GM15510 (cell line): ENCODE measurements around the gene TMEM143.

Experiments
- POLR2A ChIP-seq: IDR thresholded peaks from 3 replicates; pipeline ENCODE4 v1.6.1; 2011; ENCODE audit warnings: borderline replicate concordance; ENCODE audit not compliant: insufficient read length; ENCODE audit errors: extremely low read depth

TMEM143 gene

DNA sequence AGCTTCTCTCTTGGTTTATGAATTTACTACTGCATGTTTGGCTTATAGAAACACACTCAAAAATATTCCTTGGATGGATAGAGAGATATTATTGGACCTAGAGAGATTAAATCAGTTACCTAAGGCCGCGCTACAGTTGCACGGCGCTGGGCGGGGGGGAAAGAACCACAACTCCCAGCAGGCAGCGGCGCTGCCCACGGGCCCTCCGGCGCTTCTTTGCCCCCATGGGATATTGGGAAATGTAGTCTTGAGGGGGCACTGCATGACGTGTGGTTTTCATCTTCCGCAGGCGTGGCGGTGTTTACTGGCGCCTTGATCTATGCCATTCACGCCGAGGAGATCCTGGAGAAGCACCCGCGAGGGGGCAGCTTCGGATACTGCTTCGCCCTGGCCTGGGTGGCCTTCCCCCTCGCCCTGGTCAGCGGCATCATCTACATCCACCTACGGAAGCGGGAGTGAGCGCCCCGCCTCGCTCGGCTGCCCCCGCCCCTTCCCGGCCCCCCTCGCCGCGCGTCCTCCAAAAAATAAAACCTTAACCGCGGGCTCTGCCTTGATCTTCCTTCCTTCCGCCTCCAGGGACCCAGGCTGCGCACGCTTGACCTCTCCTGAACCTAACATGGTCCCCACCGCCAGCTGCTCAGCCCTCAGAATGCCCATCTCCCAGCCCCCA, 33.6 kb downstream of the TMEM143 start:
- TF ChIP-seq POLR2A: peak; percentile 63

- TF ChIP-seq POLR2A: no peak
Measured at GRCh38 chr19:48329167-48329891, 34.4 kb downstream of the TMEM143 start.

DNA sequence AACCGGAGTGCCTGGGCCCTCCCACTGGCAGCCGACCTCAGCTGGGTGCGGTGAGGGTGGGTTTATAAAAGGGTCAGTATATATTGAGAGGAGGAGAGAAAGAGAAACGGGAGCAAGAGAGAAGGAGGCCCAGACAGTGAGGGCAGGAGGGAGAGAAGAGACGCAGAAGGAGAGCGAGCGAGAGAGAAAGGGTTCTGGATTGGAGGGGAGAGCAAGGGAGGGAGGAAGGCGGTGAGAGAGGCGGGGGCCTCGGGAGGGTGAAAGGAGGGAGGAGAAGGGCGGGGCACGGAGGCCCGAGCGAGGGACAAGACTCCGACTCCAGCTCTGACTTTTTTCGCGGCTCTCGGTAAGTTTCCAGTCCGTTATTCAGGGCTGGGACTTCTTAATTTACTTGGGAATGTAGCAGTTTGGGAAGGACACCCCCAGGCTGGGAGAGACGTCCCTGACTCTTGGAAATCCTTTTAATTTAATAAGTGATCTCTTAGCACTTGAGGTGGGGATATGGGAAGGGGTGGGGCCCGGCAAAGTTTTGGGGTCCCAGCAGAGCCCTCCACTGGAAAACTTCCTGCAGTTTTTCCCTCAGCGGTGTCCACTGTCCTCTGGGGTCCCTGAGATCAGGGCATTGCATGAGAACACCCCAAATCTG, 38.4 kb downstream of the TMEM143 start, which contains the start of gene EMP3:
TSS of gene EMP3 (plus strand) at position 288 of the 646 bp plus-strand sequence. CDS start 1,293 bp downstream, outside the sequence.
- TF ChIP-seq POLR2A: peak; percentile 47

DNA sequence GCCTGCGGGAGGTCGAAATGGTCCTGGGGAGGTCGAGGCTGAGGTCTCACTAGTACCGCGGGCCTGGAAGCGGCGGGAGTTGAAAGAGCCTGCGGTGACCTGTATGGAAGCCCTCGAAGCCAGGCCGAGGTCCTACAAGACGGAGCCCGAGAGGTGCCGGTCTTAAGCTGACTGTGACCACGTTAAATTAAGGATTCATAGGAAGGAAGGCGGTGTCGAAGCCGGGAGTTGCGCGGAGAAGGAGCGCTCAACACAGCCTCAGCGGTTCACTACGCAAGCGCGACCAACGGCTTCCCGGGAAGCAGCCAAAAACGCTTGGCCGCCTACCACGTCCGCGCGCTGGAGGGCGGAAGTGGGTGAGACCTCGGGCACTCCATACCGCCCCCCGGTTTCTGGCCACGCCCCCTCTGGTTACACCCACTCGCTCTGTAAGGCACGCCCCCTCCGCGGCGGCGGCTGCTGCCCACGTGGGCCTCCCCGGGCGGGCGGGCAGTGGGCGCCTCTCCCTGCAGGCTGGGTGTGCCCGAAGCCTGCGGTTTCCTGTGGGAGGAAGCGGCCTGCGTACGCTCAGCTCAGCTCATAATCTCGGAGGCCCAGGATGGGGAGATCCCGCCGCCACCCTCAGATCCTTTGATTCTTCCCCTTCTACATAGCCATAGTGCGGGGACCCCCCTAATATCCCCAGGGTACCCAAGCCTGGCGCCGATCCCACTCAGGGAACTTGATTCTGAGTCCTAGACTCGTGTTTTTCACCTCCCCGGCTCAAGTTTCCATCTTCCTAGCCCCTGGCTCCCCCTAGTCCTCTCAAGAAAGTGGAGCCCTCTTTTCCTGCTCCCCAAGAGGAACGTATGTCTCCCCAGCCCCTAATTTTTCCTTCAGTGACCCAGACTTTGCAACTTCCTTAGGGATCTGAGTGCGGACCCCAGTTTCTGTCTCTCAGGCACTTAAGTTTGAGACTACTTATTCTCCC, 41.8 kb downstream of the TMEM143 start:
- TF ChIP-seq POLR2A: peak; percentile 85

DNA sequence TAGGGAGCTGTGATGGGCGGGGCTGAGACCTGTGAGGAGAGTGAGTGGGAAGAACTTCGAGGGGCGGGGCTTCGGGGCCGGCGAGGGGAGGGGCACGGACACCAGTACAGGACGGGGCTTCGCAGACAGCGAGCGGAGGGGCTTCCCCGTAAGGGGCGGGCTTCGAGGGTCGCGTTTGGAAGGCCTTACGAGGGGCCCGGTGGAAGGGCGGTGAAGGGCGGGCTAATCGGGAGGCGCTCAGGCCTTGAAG, 42.4 kb downstream of the TMEM143 start:
- no peak for TF ChIP-seq POLR2A

DNA sequence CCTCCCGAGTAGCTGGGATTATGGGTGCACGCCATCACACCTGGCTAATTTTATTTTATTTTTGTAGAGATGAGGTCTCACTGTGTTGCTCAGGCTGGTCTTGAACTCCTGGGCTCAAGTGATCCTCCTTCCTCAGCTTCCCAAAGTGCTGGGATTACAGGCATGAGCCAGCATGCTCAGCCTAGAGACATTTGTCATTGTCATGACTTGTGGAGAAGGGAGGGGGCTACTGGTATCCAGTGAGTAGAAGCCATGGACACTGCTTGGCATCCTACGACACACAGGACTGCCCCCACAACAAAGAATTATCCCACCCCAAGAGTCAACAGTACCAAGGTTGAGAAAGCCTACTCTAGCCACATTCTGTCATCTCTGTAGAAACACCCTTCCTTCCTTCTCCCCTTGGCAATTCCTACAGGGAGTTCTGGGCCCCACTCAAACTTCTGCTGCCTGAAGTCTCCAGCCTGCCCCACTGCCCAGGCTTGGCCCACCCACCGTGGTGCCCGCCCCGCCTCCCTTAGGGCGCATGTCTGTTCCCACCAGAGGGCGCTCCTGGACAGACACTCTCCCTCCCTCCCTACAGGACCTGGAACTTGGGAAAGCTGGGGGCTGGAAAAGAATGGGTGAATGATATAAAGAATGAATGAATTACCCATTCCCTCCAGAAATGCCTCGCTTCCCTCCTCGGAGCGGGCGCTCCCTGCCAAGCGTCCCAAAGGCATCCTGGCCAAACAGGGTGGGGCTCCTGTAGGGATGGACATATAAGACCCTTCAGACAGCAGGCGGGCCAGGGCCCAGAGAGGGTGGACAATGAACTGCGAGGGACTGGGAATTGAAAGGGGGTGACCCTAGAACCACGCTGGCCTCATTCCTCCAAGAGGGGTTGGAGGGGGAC, 43.8 kb downstream of the TMEM143 start:
- TF ChIP-seq POLR2A: no peak

DNA sequence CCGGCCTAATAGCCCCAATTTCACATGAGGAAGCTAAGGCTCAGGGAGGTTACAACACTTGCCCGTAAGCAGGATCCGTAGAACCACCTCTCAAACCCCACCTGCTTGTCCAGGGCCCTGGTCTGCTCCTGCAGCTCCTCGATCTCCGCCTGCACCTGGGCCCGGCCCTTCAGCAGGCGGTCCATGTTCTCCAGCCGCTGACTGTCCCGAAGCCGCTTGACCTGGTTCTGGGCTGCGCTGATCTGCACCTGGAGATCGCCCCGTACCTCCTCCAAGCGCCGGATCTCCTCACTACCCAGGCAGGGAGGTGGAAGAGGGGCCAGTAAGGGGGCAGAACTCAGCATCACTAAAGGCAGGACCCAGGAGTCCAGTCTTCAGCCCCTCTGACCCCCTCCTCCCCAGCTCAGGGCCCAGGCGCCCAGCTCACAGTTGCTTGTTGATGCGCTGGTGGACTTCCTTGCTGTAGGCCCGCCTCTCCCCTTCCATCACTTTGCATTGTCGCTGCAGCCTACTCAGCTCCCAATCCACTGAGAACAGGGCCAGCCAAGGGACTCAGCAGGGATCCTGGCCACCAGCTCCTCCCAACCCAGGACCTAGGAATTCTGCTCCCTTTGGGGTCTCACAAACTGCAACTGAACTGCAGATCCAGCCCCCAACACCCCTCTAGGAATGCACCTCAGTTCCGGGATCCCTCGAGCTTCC, 45.3 kb downstream of the TMEM143 start:
- no peak for TF ChIP-seq POLR2A

- TF ChIP-seq POLR2A: no peak
Measured at GRCh38 chr19:48315712-48316111, 48.0 kb downstream of the TMEM143 start.

- TF ChIP-seq POLR2A: no peak
Measured at GRCh38 chr19:48311384-48311783, 52.4 kb downstream of the TMEM143 start.

DNA sequence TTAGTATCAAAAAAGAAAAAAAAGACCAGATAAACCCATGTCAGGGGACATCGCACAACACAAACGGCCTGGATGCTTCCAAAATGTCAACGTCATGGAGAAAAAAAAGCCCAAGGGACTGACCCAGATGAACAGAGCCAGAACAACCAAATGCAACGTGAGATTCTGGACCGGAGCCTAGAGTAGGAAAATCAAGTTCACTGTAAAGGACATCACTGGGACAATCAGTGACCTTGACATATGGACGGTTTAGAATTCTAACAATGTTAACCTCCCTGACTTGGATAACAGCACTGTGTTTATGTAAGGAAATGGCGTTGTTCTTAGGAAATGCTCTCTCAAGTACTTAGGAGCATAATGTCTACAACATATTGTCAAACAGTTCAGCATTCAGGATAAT, 53.5 kb downstream of the TMEM143 start:
- no peak for TF ChIP-seq POLR2A

DNA sequence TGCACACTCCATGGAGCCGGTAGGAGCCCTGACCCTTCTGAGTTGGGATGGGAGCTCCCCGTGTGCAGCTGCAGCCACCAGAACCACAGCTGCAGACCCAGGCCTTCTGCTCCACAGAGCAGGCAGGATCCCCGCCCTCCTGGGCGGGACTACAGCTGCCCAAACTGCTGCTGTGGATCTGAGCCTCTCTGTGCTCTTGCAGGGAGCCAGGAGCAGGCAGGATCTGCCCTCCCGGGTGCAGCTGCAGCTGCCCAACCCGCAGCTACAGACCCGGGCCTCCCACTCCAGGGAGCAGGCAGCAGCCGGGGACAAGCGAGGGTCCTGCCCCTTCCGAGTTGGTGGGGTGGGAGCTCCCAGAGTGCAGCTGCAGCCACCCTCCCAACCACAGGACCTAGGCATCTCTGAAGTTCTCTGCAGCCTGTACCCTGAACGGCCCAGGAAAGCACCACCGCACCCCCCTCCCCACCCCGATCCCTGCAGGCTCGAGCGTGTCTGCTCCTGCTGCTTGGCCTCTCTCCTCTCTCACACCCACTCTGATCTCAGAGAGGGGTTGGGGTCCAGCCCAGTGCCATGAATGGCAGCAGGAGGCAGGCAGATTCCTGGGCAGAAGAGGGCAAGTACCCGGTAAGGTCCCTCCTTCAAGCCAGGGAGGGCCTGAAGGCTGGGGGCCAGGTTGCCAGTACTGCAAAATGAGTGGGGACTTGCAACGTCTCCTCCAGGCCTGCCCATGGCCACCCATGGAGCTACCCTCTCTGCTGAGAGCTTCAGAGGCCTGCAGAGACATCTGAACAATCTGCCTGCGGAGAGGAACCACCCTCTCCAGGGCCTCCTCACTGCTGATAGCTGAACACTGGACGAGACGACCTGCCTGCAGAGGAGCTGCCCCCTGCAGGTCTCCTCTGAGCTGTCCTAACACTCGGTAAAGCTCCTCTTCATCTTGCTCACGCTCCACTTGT, 54.8 kb downstream of the TMEM143 start:
- TF ChIP-seq POLR2A: no peak

GRCh38 chr19:48303866-48304265, 59.9 kb downstream of the TMEM143 start:
- TF ChIP-seq POLR2A: no peak

GRCh38 chr19:48303367-48303766, 60.4 kb downstream of the TMEM143 start:
- no peak for TF ChIP-seq POLR2A

GRCh38 chr19:48302600-48302959, 61.2 kb downstream of the TMEM143 start:
- no peak for TF ChIP-seq POLR2A
